Left colon (tissue), 2 donors: ENCODE measurements around the gene ALG9. TPM values are rescaled to one million over a fixed set of nuclear protein-coding genes. Genes with fewer than 3 reads are reported as not detected.
"Not testable (repeated sequence)": the region's sequence is repeated elsewhere in the genome, so short reads cannot be mapped to it uniquely, and the experiment has no call there.

Experiments used
- ATAC-seq: fragments of 200-7000 bp; cut with Tn5 transposase; one replicate; pipeline ENCODE4 v1.9.1; 2020; ENCODE audit warnings: mild to moderate bottlenecking, moderate library complexity
- DNase-seq, 2 donors: peaks; one replicate each; pipeline ENCODE4 v3.0.0-alpha.2; 2020
- intact Hi-C, 2 donors: fragments of 100-400 bp; cut with DNase I in 1 of 2; cut with micrococcal nuclease in 1 of 2; formaldehyde crosslinking; loops; one replicate each; pipeline versions ENCODE4 v1.11.2 to v1.14.0; 2022; cut with DNase I, micrococcal nuclease
- total RNA-seq, 2 donors: library from RNA; stranded (reverse); fragmentation: NEBNext Ultra II Directional; extraction: Animal tissue kit (Norgen Biotek cat#: 25700); gene quantifications; one replicate each; pipeline ENCODE4 v1.2.1, GENCODE V29; 2021
- donor health status: DM: no; HTN: no; CAD: no.
- donor health status: DM: yes; HTN: yes; CAD: no.

ALG9 gene
- total RNA-seq, 2 donors from 2014 or later, result 20.6 to 23.4 TPM

GRCh38 chr11:111814106-111814505 lies 57.3 kb downstream of the ALG9 start:
- intact Hi-C loops, result no loop called here
- DNase-seq, result no peak
- no peak for ATAC-seq

- no peak for ATAC-seq
- DNase-seq, result no peak
- intact Hi-C loops, result no loop called here
Observed at GRCh38 chr11:111812211-111812610, 59.2 kb downstream of the ALG9 start.

- ATAC-seq (no peak), DNase-seq (no peak)
- intact Hi-C loops, result no loop called here
Observed at GRCh38 chr11:111811445-111811844, 59.9 kb downstream of the ALG9 start.

GRCh38 chr11:111808834-111809233 lies 62.5 kb downstream of the ALG9 start:
- intact Hi-C loops, result no loop called here
- ATAC-seq, result no peak
- no peak for DNase-seq

GRCh38 chr11:111808063-111808588 lies 63.3 kb downstream of the ALG9 start:
- ATAC-seq, result no peak
- DNase-seq, result no peak
- intact Hi-C loops, result no loop called here

GRCh38 chr11:111807076-111807475 lies 64.3 kb downstream of the ALG9 start:
- DNase-seq (no peak), ATAC-seq (no peak)
- intact Hi-C loops, result no loop called here

GRCh38 chr11:111801135-111801534 lies 70.2 kb downstream of the ALG9 start:
- intact Hi-C loops, result no loop called here
- DNase-seq (no peak), ATAC-seq (no peak)

GRCh38 chr11:111798279-111798678 lies 73.1 kb downstream of the ALG9 start:
- ATAC-seq (no peak), DNase-seq (no peak)
- intact Hi-C loops, result no loop called here

GRCh38 chr11:111797145-111797581 lies 74.2 kb downstream of the ALG9 start:
- peak; percentile 96 for ATAC-seq
- DNase-seq, result peak; percentile 22 to 43
- intact Hi-C loops, result no loop called here

GRCh38 chr11:111796696-111797095 lies 74.7 kb downstream of the ALG9 start:
- no peak for ATAC-seq
- DNase-seq, result no peak
- intact Hi-C loops, result no loop called here

- intact Hi-C loops, result no loop called here
- DNase-seq (no peak), ATAC-seq (no peak)
Observed at GRCh38 chr11:111795334-111795985, 75.9 kb downstream of the ALG9 start.

GRCh38 chr11:111793863-111794262 lies 77.5 kb downstream of the ALG9 start:
- intact Hi-C loops, result no loop called here
- no peak for DNase-seq
- ATAC-seq, result peak; percentile 9

GRCh38 chr11:111792955-111793500 lies 78.4 kb downstream of the ALG9 start:
- intact Hi-C loops, result no loop called here
- ATAC-seq, result no peak
- DNase-seq, result no peak

GRCh38 chr11:111792314-111792713 lies 79.1 kb downstream of the ALG9 start:
- DNase-seq (no peak), ATAC-seq (no peak)
- intact Hi-C loops, result no loop called here

- intact Hi-C loops, result no loop called here
Observed at GRCh38 chr11:111788464-111788863, 82.9 kb downstream of the ALG9 start.

GRCh38 chr11:111788051-111788450 lies 83.3 kb downstream of the ALG9 start:
- intact Hi-C loops, result no loop called here
- ATAC-seq (no peak), DNase-seq (no peak)

More at GRCh38 chr11:111788464-111788863, 82.9 kb downstream of the ALG9 start:
- DNase-seq, result no peak
- no peak for ATAC-seq

GRCh38 chr11:111785886-111786412 lies 85.4 kb downstream of the ALG9 start:
- peak; percentile 59 for ATAC-seq
- DNase-seq, result no peak
- intact Hi-C loops, result no loop called here

GRCh38 chr11:111785076-111785475 lies 86.3 kb downstream of the ALG9 start:
- no peak for DNase-seq
- intact Hi-C loops, result no loop called here
- ATAC-seq, result no peak

GRCh38 chr11:111784311-111784710 lies 87.1 kb downstream of the ALG9 start:
- intact Hi-C loops, result not testable (repeated sequence)

GRCh38 chr11:111782109-111782741 lies 89.2 kb downstream of the ALG9 start:
- intact Hi-C loops, result no loop called here
- ATAC-seq (peak; percentile 83), DNase-seq (no peak)

More at GRCh38 chr11:111784311-111784710, 87.1 kb downstream of the ALG9 start:
- ATAC-seq, DNase-seq: not testable (repeated sequence)
